ENCODE data around the gene RPS24.
A peak's percentile ranks its signal among the peaks of the same experiment; 100 is the strongest.

The RPS24 gene

GRCh38 chr10:78028438-78029268 is 5.0 kb upstream of the RPS24 start:
- peak; percentile 22 for DNase-seq

- DNase-seq: peak; percentile 95
These were observed 4.1 kb upstream of the RPS24 start, which contains the start of gene POLR3A for GRCh38 chr10:78029269-78030226. POLR3A (minus strand) TSS chr10:78029515; CDS start chr10:78029407, 108 bp downstream.

- no peak for DNase-seq
These were observed 351 bp upstream of the RPS24 start for GRCh38 chr10:78033387-78033636.

GRCh38 chr10:78035025-78035424 is 1.4 kb downstream of the RPS24 start:
- DNase-seq: no peak

- no peak for DNase-seq
These were observed 1.8 kb downstream of the RPS24 start for GRCh38 chr10:78035437-78035836.

GRCh38 chr10:78035933-78036583 is 2.4 kb downstream of the RPS24 start:
- no peak for DNase-seq

GRCh38 chr10:78038105-78038504 is 4.4 kb downstream of the RPS24 start:
- no peak for DNase-seq

- no peak for DNase-seq
These were observed 5.3 kb downstream of the RPS24 start for GRCh38 chr10:78038791-78039547.

- DNase-seq: no peak
These were observed 6.1 kb downstream of the RPS24 start for GRCh38 chr10:78039743-78040142.

- DNase-seq: no peak
These were observed 7.8 kb downstream of the RPS24 start for GRCh38 chr10:78041170-78042057.

GRCh38 chr10:78042058-78042751 is 8.5 kb downstream of the RPS24 start:
- no peak for DNase-seq

- DNase-seq: no peak
These were observed 9.1 kb downstream of the RPS24 start for GRCh38 chr10:78042752-78043104.

- no peak for DNase-seq
These were observed 10.5 kb downstream of the RPS24 start for GRCh38 chr10:78044179-78044578.

GRCh38 chr10:78044699-78045098 is 11.0 kb downstream of the RPS24 start:
- DNase-seq: no peak

- DNase-seq: no peak
These were observed 11.6 kb downstream of the RPS24 start for GRCh38 chr10:78045237-78045636.

- DNase-seq: no peak
These were observed 12.2 kb downstream of the RPS24 start for GRCh38 chr10:78045856-78046255.

- DNase-seq: no peak
These were observed 13.1 kb downstream of the RPS24 start for GRCh38 chr10:78046711-78047269.

GRCh38 chr10:78047314-78047891 is 13.7 kb downstream of the RPS24 start:
- DNase-seq: peak; percentile 78

GRCh38 chr10:78049851-78050250 is 16.2 kb downstream of the RPS24 start:
- no peak for DNase-seq

GRCh38 chr10:78053211-78053868 is 19.7 kb downstream of the RPS24 start:
- DNase-seq: no peak
